Activated CD8-positive, alpha-beta memory T cell treated with anti-CD3 and anti-CD28 coated beads, Interleukin-2, amount 10 ng/mL, durations not matched to agents 7 days and 5 days (primary cell): ENCODE results near the gene MDFI. TPM values are rescaled to one million over a fixed set of nuclear protein-coding genes. Genes with fewer than 3 reads are reported as not detected.

Experiments used
- ATAC-seq: fragments of 150-1000 bp; cut with Tn5 transposase; one replicate; pipeline ENCODE4 v1.10.0; 2021; ENCODE audit warnings: moderate library complexity
- CTCF ChIA-PET: fragments of 350-600 bp; sonication (Branson Sonifier 250); formaldehyde crosslinking; loops from one replicate; lab custom pipeline; 2021; ENCODE audit warnings: antibody characterized with exemption; lab: Charles Lee
- DNase-seq: peaks from one replicate; pipeline ENCODE4 v3.0.0-alpha.2; 2020
- H3K27ac Mint-ChIP-seq: one replicate; pipeline ENCODE4 v1.8.0; 2021; ENCODE audit warnings: mild to moderate bottlenecking, mixed read lengths
- H3K27me3 Mint-ChIP-seq: one replicate; pipeline ENCODE4 v1.8.0; 2021; ENCODE audit warnings: mixed read lengths
- H3K36me3 Mint-ChIP-seq: one replicate; pipeline ENCODE4 v1.8.0; 2021; ENCODE audit warnings: mild to moderate bottlenecking, mixed read lengths
- H3K4me1 Mint-ChIP-seq: one replicate; pipeline ENCODE4 v1.8.0; 2021; ENCODE audit warnings: mixed read lengths
- H3K4me3 Mint-ChIP-seq: one replicate; pipeline ENCODE4 v1.8.0; 2021; ENCODE audit warnings: mild to moderate bottlenecking, moderate library complexity, mixed read lengths
- H3K9me3 Mint-ChIP-seq: one replicate; pipeline ENCODE4 v1.8.0; 2022; ENCODE audit warnings: low read depth, mixed read lengths
- total RNA-seq, 2 experiments: library from RNA; stranded (reverse); gene quantifications; one replicate each; pipeline ENCODE4 v1.2.3, GENCODE V29; 2021

MDFI gene
- total RNA-seq, 2 experiments from 2014 or later, result not detected

GRCh38 chr6:41596807-41597206 lies 41.5 kb upstream of the MDFI start:
- no peak for ATAC-seq
- Mint-ChIP-seq H3K27ac (no peak overlapping the region), H3K27me3 (no peaks in the 10 kb centered on the region), H3K4me3 (no peak overlapping the region), H3K36me3 (no peaks in the 10 kb centered on the region), H3K9me3 (no peaks in the 10 kb centered on the region), H3K4me1 (no peaks in the 10 kb centered on the region)
- CTCF ChIA-PET, result interaction anchor here (0.6 to 1.6 kb wide), 5 partner anchors 53 to 228 kb away, joined by 3 read pairs; no protein-coding TSS in a partner anchor
- DNase-seq, result no peak

GRCh38 chr6:41597246-41598000 lies 40.8 kb upstream of the MDFI start:
- no peak for ATAC-seq
- CTCF ChIA-PET, result interaction anchor here (0.6 to 1.6 kb wide), 6 partner anchors 53 to 229 kb away, joined by 3 to 4 read pairs (median 3); no protein-coding TSS in a partner anchor

GRCh38 chr6:41598670-41599014 lies 39.6 kb upstream of the MDFI start:
- H3K9me3 Mint-ChIP-seq, result no peaks in the 10 kb centered on the region

More at GRCh38 chr6:41597246-41598000, 40.8 kb upstream of the MDFI start:
- Mint-ChIP-seq H3K4me3 (no peak overlapping the region), H3K9me3 (no peaks in the 10 kb centered on the region), H3K27me3 (no peaks in the 10 kb centered on the region), H3K4me1 (no peaks in the 10 kb centered on the region), H3K36me3 (no peaks in the 10 kb centered on the region), H3K27ac (no peak overlapping the region)
- DNase-seq, result no peak

GRCh38 chr6:41599015-41599851 lies 39.0 kb upstream of the MDFI start:
- Mint-ChIP-seq H3K27ac (no peak overlapping the region), H3K4me3 (no peak overlapping the region), H3K4me1 (peaks cover 3% of the 10 kb centered on the region), H3K9me3 (no peaks in the 10 kb centered on the region), H3K27me3 (peaks cover 3% of the 10 kb centered on the region), H3K36me3 (no peaks in the 10 kb centered on the region)
- CTCF ChIA-PET, result interaction anchor here (1.2 to 1.8 kb wide), 3 partner anchors 11 to 84 kb away, joined by 3 to 6 read pairs (median 4); no protein-coding TSS in a partner anchor
- ATAC-seq (no peak), DNase-seq (no peak)

More at GRCh38 chr6:41598670-41599014, 39.6 kb upstream of the MDFI start:
- H3K4me3 Mint-ChIP-seq, result no peak overlapping the region
- H3K27me3 Mint-ChIP-seq, result peaks cover 3% of the 10 kb centered on the region
- DNase-seq, result no peak
- no peak overlapping the region for H3K27ac Mint-ChIP-seq
- CTCF ChIA-PET, result interaction anchor here (1.3 kb wide), 1 partner anchor 85 kb away, joined by 4 read pairs; no protein-coding TSS in a partner anchor
- H3K36me3 Mint-ChIP-seq, result no peaks in the 10 kb centered on the region
- no peak for ATAC-seq
- peaks cover 3% of the 10 kb centered on the region for H3K4me1 Mint-ChIP-seq

GRCh38 chr6:41599852-41600445 lies 38.3 kb upstream of the MDFI start:
- Mint-ChIP-seq H3K9me3 (no peaks in the 10 kb centered on the region), H3K4me1 (peaks cover 3% of the 10 kb centered on the region), H3K36me3 (no peaks in the 10 kb centered on the region), H3K27me3 (peaks cover 3% of the 10 kb centered on the region), H3K27ac (no peak overlapping the region), H3K4me3 (no peak overlapping the region)
- ATAC-seq, result no peak
- DNase-seq, result no peak
- CTCF ChIA-PET, result interaction anchor here (1.2 to 1.8 kb wide), 2 partner anchors 11 to 83 kb away, joined by 3 to 6 read pairs; no protein-coding TSS in a partner anchor

GRCh38 chr6:41600499-41601247 lies 37.6 kb upstream of the MDFI start:
- H3K9me3 Mint-ChIP-seq, result no peaks in the 10 kb centered on the region
- H3K36me3 Mint-ChIP-seq, result no peaks in the 10 kb centered on the region
- H3K4me3 Mint-ChIP-seq, result no peak overlapping the region
- peaks cover 3% of the 10 kb centered on the region for H3K27me3 Mint-ChIP-seq
- no peak overlapping the region for H3K27ac Mint-ChIP-seq
- H3K4me1 Mint-ChIP-seq, result peaks cover 3% of the 10 kb centered on the region
- CTCF ChIA-PET, result interaction anchor here (1.2 to 4.2 kb wide), 5 partner anchors 10 to 262 kb away, joined by 3 to 40 read pairs (median 4); no protein-coding TSS in a partner anchor
- ATAC-seq (no peak), DNase-seq (no peak)

- no peaks in the 10 kb centered on the region for H3K36me3 Mint-ChIP-seq
- CTCF ChIA-PET, result interaction anchor here (1.3 to 4.2 kb wide), 3 partner anchors 79 to 263 kb away, joined by 3 to 40 read pairs (median 4); no protein-coding TSS in a partner anchor
- H3K27ac Mint-ChIP-seq, result no peak overlapping the region
- ATAC-seq, result no peak
- no peak for DNase-seq
- no peak overlapping the region for H3K4me3 Mint-ChIP-seq
- H3K9me3 Mint-ChIP-seq, result no peaks in the 10 kb centered on the region
- peaks cover 7% of the 10 kb centered on the region for H3K27me3 Mint-ChIP-seq
- H3K4me1 Mint-ChIP-seq, result peaks cover 3% of the 10 kb centered on the region
Measured at GRCh38 chr6:41601248-41601549, 37.1 kb upstream of the MDFI start.

GRCh38 chr6:41602422-41602743 lies 35.9 kb upstream of the MDFI start:
- peaks cover 11% of the 10 kb centered on the region for H3K27me3 Mint-ChIP-seq
- H3K4me3 Mint-ChIP-seq, result no peak overlapping the region
- DNase-seq (no peak), ATAC-seq (no peak)
- no peaks in the 10 kb centered on the region for H3K9me3 Mint-ChIP-seq
- H3K4me1 Mint-ChIP-seq, result peaks cover 3% of the 10 kb centered on the region
- H3K27ac Mint-ChIP-seq, result no peak overlapping the region
- CTCF ChIA-PET, result interaction anchor here (0.6 to 4.2 kb wide), 31 partner anchors 8 to 1095 kb away, joined by 3 to 53 read pairs (median 4); partner anchors contain the start of gene TFEB
- H3K36me3 Mint-ChIP-seq, result no peaks in the 10 kb centered on the region

GRCh38 chr6:41602864-41603608 lies 35.2 kb upstream of the MDFI start:
- no peaks in the 10 kb centered on the region for H3K36me3 Mint-ChIP-seq
- peaks cover 11% of the 10 kb centered on the region for H3K27me3 Mint-ChIP-seq
- peaks cover 3% of the 10 kb centered on the region for H3K4me1 Mint-ChIP-seq
- no peaks in the 10 kb centered on the region for H3K9me3 Mint-ChIP-seq
- ATAC-seq, result peak; percentile 88
- no peak overlapping the region for H3K4me3 Mint-ChIP-seq
- CTCF ChIA-PET, result interaction anchor here (0.6 to 4.2 kb wide), 32 partner anchors 8 to 1095 kb away, joined by 3 to 53 read pairs (median 4); partner anchors contain the start of gene TFEB
- H3K27ac Mint-ChIP-seq, result no peak overlapping the region
- peak; percentile 85 for DNase-seq

- Mint-ChIP-seq H3K27ac (no peak overlapping the region), H3K27me3 (peaks cover 11% of the 10 kb centered on the region), H3K36me3 (no peaks in the 10 kb centered on the region), H3K4me1 (peaks cover 3% of the 10 kb centered on the region), H3K4me3 (no peak overlapping the region), H3K9me3 (no peaks in the 10 kb centered on the region)
- DNase-seq, result no peak
- CTCF ChIA-PET, result interaction anchor here (0.6 to 4.2 kb wide), 7 partner anchors 76 to 540 kb away, joined by 3 to 53 read pairs (median 10); no protein-coding TSS in a partner anchor
- ATAC-seq, result no peak
Measured at GRCh38 chr6:41604006-41604405, 34.3 kb upstream of the MDFI start.

GRCh38 chr6:41605649-41606048 lies 32.6 kb upstream of the MDFI start:
- H3K27me3 Mint-ChIP-seq, result peaks cover 11% of the 10 kb centered on the region
- H3K4me3 Mint-ChIP-seq, result no peak overlapping the region
- no peaks in the 10 kb centered on the region for H3K9me3 Mint-ChIP-seq
- DNase-seq, result no peak
- H3K4me1 Mint-ChIP-seq, result peaks cover 3% of the 10 kb centered on the region
- CTCF ChIA-PET, result interaction anchor here (0.9 to 3.9 kb wide), 2 partner anchors 78 to 79 kb away, joined by 3 to 53 read pairs; no protein-coding TSS in a partner anchor
- no peak for ATAC-seq
- H3K27ac Mint-ChIP-seq, result no peak overlapping the region
- no peaks in the 10 kb centered on the region for H3K36me3 Mint-ChIP-seq

GRCh38 chr6:41607036-41607435 lies 31.2 kb upstream of the MDFI start:
- CTCF ChIA-PET, result interaction anchor here (1.0 kb wide), 1 partner anchor 15 kb away, joined by 3 read pairs; no protein-coding TSS in a partner anchor
- H3K4me1 Mint-ChIP-seq, result peaks cover 3% of the 10 kb centered on the region
- no peak overlapping the region for H3K27ac Mint-ChIP-seq
- no peak for DNase-seq
- no peak for ATAC-seq
- H3K4me3 Mint-ChIP-seq, result no peak overlapping the region
- no peaks in the 10 kb centered on the region for H3K9me3 Mint-ChIP-seq
- no peaks in the 10 kb centered on the region for H3K36me3 Mint-ChIP-seq
- H3K27me3 Mint-ChIP-seq, result peaks cover 11% of the 10 kb centered on the region
